GM18951 (cell line): Measurements from ENCODE around the gene MANSC4.

ENCODE experiments used
- POLR2A ChIP-seq: IDR thresholded peaks from 4 replicates; pipeline ENCODE4 v1.6.1; 2011; ENCODE audit warnings: mild to moderate bottlenecking; ENCODE audit not compliant: insufficient read length, insufficient read depth; ENCODE audit errors: extremely low read depth
- in situ Hi-C: fragments of 300-500 bp; cut with MboI; formaldehyde crosslinking; loops from one replicate; pipeline ENCODE4 v1.12.0; 2022; ENCODE audit warnings: low sequenced_read_pairs, mixed read lengths, inconsistent platforms; ENCODE audit not compliant: unreplicated experiment

Gene MANSC4

GRCh38 chr12:27779920-27780611 is at the start of gene MANSC4, which contains the start of gene KLHL42:
TSS of gene MANSC4 (minus strand) at chr12:27780236. CDS start at chr12:27771276, 8,960 bp downstream.
TSS of gene KLHL42 (plus strand) at chr12:27780233. CDS start at chr12:27780331, 98 bp downstream.
- TF ChIP-seq POLR2A: peak; percentile 62
- in situ Hi-C loops: no loop called here

GRCh38 chr12:27828196-27828595 is 48.2 kb upstream of the MANSC4 start:
- in situ Hi-C loops: no loop called here
- no peak for TF ChIP-seq POLR2A

- in situ Hi-C loops: no loop called here
- TF ChIP-seq POLR2A: no peak
These were observed 46.0 kb upstream of the MANSC4 start for GRCh38 chr12:27826076-27826475.

DNA sequence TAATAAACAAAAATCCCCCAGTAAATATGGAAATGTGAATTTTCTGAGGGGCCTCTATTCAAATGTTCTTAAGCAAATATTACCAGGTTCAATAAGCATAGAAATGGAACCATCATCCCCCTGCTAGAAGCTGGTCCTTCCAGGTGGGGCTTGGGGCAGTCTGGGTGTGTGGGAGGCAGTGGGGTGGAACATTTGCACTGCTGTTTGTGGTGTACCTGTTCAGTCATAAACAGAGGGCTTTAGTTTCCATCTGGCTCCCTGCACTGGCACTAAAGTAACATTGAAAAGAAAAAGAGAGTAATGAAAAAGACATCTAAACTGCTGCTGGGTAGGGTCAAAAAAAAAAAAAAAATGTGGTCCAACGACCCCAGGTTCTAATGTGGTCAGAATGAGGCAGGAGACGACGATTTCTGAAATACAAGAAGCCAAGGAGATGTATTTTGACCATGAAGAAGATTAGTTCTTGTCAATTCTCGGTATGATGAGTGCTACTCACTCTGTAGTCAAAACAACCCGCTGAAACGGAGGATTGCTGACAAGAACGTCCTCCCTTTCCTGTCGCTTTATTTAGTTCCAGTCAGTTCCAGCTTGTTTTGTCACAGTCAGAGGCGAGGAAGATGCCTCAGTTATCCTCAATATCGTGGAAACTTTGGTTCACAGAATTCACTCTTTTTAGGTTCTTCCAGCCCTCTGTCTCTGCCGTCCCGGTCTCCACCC is 44.2 kb upstream of the MANSC4 start:
- in situ Hi-C loops: no loop called here
- TF ChIP-seq POLR2A: no peak

DNA sequence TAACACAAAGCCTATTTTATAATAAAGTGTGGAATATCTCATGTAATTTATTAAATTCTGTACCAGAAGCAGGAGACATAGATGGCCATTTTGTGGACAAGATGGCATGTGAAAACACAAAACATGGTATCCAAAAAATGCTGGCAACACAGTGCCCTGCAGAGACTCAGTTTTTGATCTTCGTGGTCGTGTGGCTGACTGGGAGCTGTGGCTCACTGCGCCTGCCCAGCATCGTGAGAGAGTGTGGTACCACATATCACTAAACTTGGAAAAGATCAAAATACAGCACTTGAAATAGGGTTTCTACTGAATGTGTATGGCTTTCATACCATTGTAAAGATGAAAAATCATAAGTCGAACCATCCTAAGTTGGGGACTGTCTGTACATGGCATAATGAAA is 43.0 kb upstream of the MANSC4 start:
- TF ChIP-seq POLR2A: no peak
- in situ Hi-C loops: no loop called here

DNA sequence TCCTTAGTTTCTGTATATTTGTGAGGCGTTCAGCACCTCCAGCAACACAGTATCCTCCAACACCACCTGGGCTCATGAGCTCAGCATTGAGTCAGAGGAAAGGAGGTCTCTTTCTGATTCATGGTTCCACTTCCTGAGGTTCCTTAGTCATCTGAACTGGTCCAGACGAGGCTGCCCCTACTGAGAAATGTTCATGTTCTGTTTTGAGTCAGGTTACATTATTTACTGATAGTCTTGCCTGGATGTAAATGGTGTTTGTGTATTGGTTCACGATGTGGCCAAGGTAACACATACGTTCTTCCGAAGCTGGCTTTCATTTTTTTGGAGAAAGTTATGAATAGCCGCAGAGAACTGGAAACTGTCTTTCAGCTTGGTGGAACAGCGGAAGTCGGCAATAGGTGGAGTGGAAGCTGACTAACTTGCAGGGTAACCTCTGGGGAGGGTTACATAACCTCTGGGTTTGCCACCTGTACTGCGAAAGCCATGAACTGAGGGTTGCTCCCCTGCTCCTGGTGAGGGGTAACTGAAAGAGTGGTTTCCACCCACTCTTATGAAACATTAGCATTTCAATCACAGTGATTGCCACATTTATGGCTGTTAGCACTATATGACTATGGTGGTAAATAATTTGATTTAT is 42.2 kb upstream of the MANSC4 start:
- no peak for TF ChIP-seq POLR2A

GRCh38 chr12:27821259-27821973 is 41.4 kb upstream of the MANSC4 start:
- TF ChIP-seq POLR2A: no peak
- in situ Hi-C loops: no loop called here

More for the DNA sequence above, 42.2 kb upstream of the MANSC4 start:
- in situ Hi-C loops: no loop called here

GRCh38 chr12:27820564-27820963 is 40.5 kb upstream of the MANSC4 start:
- in situ Hi-C loops: no loop called here
- TF ChIP-seq POLR2A: no peak

- TF ChIP-seq POLR2A: no peak
- in situ Hi-C loops: no loop called here
These were observed 38.4 kb upstream of the MANSC4 start for GRCh38 chr12:27818401-27818918.

DNA sequence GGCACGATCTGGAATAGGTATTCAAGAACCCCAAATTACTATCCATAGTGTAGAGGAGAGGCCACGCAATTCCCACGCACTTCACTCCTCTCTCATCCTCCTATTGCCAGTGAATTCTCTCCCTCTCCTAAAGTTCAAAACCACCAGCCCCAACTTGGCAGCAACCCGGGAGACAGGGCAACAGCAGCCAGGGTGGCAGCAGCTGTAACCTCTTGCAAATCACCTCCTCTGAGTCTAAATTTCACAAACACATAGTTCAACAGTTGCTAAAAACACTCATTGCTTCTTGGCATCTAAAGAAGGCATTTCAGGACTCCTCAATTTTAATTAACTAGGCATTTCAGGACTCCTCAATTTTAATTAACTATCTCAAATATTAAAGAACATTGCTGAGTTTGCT is 37.7 kb upstream of the MANSC4 start:
- in situ Hi-C loops: no loop called here
- no peak for TF ChIP-seq POLR2A

DNA sequence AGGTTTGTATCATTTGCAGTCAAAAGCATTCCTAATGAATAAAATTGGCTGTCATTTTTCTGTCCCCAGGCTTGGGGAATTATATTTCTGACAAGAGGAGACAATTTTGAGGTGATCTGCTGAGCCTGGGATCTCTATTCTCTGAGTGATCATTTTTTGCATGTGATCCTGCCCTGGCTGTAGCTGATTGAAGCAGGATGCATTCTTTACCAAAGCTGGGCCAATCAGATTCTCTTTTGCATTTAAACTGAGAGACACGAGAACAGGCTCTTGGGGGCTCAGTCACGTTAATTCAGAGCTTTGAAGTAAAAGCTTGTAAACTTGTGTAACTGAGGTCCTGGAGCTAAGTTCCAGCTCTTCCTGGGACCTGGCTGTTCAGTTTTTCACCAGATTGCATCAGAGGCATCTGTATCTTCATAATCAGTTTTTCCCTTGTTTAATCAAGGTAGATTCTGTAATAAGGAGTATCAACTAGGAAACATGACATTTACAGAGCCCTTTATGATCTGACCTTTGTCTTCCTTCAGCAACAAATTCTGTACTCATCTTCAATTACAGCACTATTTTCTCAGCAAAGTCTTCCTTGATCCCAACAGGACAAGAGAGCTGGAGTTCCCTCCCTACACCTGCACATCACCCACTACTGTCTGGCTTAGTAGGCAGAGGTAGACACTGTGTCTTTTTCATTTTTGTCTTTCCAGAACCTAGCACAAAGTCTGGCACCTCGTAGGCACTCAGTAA is 35.0 kb upstream of the MANSC4 start:
- TF ChIP-seq POLR2A: no peak
- in situ Hi-C loops: no loop called here

GRCh38 chr12:27814411-27814810 is 34.4 kb upstream of the MANSC4 start:
- TF ChIP-seq POLR2A: no peak

More at GRCh38 chr12:27814411-27814810, 34.4 kb upstream of the MANSC4 start:
- in situ Hi-C loops: no loop called here
